Endothelial cell (in vitro differentiated cells): Measurements from ENCODE around the gene APOL6. TPM values are rescaled to one million over a fixed set of nuclear protein-coding genes. Genes with fewer than 3 reads are reported as not detected.

Experiments used
- DNase-seq: peaks from one replicate; pipeline ENCODE4 v3.0.0; 2021; ENCODE audit warnings: low spot score
- H3K27ac Mint-ChIP-seq: one replicate; pipeline ENCODE4 v1.8.0; 2021; ENCODE audit warnings: mixed read lengths, inconsistent platforms; ENCODE audit not compliant: unreplicated experiment
- H3K27me3 Mint-ChIP-seq: one replicate; pipeline ENCODE4 v1.8.0; 2021; ENCODE audit warnings: mild to moderate bottlenecking, moderate library complexity, mixed read lengths, inconsistent platforms; ENCODE audit not compliant: unreplicated experiment
- H3K36me3 Mint-ChIP-seq: one replicate; pipeline ENCODE4 v1.8.0; 2021; ENCODE audit warnings: mild to moderate bottlenecking, low read depth, mixed read lengths, inconsistent platforms; ENCODE audit not compliant: unreplicated experiment
- H3K4me1 Mint-ChIP-seq: one replicate; pipeline ENCODE4 v1.8.0; 2021; ENCODE audit warnings: mild to moderate bottlenecking, mixed read lengths, inconsistent platforms; ENCODE audit not compliant: unreplicated experiment
- H3K4me3 Mint-ChIP-seq: one replicate; pipeline ENCODE4 v1.8.0; 2021; ENCODE audit warnings: mild to moderate bottlenecking, mixed read lengths, inconsistent platforms; ENCODE audit not compliant: unreplicated experiment
- H3K9me3 Mint-ChIP-seq: one replicate; pipeline ENCODE4 v1.8.0; 2021; ENCODE audit warnings: mixed read lengths, inconsistent platforms; ENCODE audit not compliant: unreplicated experiment
- total RNA-seq: library from RNA; stranded (reverse); fragmentation: NEBNext Ultra II Directional; extraction: Animal tissue kit (Norgen Biotek cat#: 25700); gene quantifications from one replicate; pipeline ENCODE4 v1.2.1, GENCODE V29; 2021; ENCODE audit not compliant: unreplicated experiment
- TF ChIP-seq, protein P1 (sequence below): fragments of 200-600 bp; sonication (generic); IDR thresholded peaks from one replicate; pipeline ENCODE4 v1.5.0; 2021; ENCODE audit warnings: antibody characterized with exemption; ENCODE audit not compliant: unreplicated experiment

The APOL6 gene
- total RNA-seq, 1 donor from 2014 or later: 0.23 TPM

GRCh38 chr22:35601743-35602615 lies 46.3 kb upstream of the APOL6 start:
- H3K4me1 Mint-ChIP-seq: peaks cover 5% of the 10 kb centered on the region

DNA sequence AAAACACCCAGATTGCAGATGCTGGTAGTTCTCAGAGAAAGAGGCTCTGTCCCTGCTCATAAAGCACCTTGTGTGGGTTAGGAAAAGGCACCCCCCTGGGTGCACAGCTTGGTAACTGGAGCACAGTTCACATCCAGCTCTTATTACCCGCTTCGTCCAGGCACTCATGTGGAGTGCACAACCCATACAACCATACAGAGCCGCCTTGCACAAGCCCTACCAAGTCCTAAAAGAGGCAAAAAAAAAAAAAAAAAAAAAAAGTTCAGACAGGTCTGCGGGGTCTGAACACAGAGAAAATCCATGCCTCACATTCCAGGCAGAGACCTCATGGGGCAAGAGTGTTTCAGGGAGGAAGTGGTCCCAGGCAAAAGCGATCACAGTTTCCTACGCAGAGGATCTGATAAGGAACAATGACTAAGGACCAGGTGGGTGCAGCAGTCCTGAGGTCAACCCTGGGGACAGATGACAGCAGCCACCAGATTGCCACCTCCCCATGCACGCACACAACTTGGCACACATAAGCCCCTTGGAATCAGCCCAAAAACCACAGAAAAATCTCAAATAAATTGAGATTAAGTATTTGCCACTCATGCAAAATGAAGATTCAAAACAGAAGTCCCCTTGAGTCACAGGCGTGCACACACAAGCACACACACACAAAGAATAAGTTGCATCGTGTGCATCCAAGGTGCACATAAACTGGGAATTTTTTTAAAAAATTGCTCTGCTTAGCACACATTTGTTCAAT lies 43.5 kb upstream of the APOL6 start:
- no peak overlapping the region for H3K27ac Mint-ChIP-seq
- peaks cover 12% of the 10 kb centered on the region for H3K27me3 Mint-ChIP-seq
- peaks cover 4% of the 10 kb centered on the region for H3K36me3 Mint-ChIP-seq
- H3K9me3 Mint-ChIP-seq: no peaks in the 10 kb centered on the region
- no peak overlapping the region for H3K4me3 Mint-ChIP-seq
- no peak for DNase-seq
- TF ChIP-seq, protein P1, sequence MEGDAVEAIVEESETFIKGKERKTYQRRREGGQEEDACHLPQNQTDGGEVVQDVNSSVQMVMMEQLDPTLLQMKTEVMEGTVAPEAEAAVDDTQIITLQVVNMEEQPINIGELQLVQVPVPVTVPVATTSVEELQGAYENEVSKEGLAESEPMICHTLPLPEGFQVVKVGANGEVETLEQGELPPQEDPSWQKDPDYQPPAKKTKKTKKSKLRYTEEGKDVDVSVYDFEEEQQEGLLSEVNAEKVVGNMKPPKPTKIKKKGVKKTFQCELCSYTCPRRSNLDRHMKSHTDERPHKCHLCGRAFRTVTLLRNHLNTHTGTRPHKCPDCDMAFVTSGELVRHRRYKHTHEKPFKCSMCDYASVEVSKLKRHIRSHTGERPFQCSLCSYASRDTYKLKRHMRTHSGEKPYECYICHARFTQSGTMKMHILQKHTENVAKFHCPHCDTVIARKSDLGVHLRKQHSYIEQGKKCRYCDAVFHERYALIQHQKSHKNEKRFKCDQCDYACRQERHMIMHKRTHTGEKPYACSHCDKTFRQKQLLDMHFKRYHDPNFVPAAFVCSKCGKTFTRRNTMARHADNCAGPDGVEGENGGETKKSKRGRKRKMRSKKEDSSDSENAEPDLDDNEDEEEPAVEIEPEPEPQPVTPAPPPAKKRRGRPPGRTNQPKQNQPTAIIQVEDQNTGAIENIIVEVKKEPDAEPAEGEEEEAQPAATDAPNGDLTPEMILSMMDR: no peak
- H3K4me1 Mint-ChIP-seq: peaks cover 5% of the 10 kb centered on the region

More at GRCh38 chr22:35601743-35602615, 46.3 kb upstream of the APOL6 start:
- no peak for DNase-seq
- Mint-ChIP-seq H3K27ac (no peak overlapping the region), H3K9me3 (no peaks in the 10 kb centered on the region), H3K36me3 (no peaks in the 10 kb centered on the region), H3K27me3 (peaks cover 5% of the 10 kb centered on the region), H3K4me3 (no peak overlapping the region)
- TF ChIP-seq, protein P1: no peak

GRCh38 chr22:35605369-35605680 lies 42.9 kb upstream of the APOL6 start:
- H3K27me3 Mint-ChIP-seq: peaks cover 12% of the 10 kb centered on the region
- no peaks in the 10 kb centered on the region for H3K9me3 Mint-ChIP-seq
- TF ChIP-seq, protein P1: no peak
- no peak for DNase-seq
- H3K4me3 Mint-ChIP-seq: no peak overlapping the region
- H3K36me3 Mint-ChIP-seq: peaks cover 4% of the 10 kb centered on the region
- no peak overlapping the region for H3K27ac Mint-ChIP-seq
- H3K4me1 Mint-ChIP-seq: peaks cover 5% of the 10 kb centered on the region

DNA sequence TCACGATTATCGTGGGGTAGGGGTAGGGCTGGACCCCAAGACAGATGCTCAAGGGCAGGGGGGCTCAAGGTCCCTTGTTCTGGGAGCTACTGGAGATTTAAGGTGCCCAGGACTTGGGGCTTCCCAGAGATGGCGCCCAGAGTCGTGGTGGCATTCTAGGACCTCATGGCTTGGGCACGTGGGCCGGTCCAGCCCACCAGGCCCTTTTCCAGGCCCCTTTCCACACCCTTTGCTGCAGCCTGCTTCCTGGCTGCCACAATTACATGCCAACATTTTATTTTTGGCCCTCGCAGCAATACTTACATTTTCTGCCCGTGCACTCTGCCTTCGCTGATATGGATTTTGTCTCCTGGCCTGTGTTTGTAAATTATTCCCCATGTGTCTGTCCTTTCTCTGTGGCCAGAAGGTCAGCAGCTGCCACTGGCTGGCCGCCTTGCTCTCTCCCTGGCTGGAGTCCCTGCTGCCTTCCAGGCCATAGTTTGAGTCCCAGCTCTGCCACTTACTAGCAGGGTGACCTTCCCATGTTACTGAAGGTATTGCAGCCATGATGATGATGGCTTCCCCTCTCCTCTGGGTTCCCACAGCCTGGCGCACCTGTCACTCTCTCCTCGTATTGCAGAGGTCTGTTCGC lies 42.3 kb upstream of the APOL6 start:
- no peak for DNase-seq
- Mint-ChIP-seq H3K27me3 (peaks cover 12% of the 10 kb centered on the region), H3K36me3 (peaks cover 4% of the 10 kb centered on the region), H3K27ac (no peak overlapping the region), H3K4me3 (no peak overlapping the region), H3K4me1 (peaks cover 5% of the 10 kb centered on the region), H3K9me3 (no peaks in the 10 kb centered on the region)
- TF ChIP-seq, protein P1: no peak
